DND-41 (cell line): ENCODE measurements around the gene CTNNA3.

ENCODE experiments used
- ATAC-seq: fragments of 200-7000 bp; cut with Tn5 transposase; 3 replicates; pipeline ENCODE4 v1.9.1; 2021; ENCODE audit warnings: low read depth; ENCODE audit not compliant: insufficient read depth
- DNase-seq: peaks from one replicate; pipeline ENCODE4 v3.0.0-alpha.2; 2020
- H2AFZ ChIP-seq: 2 replicates; pipeline ENCODE4 v1.6.0; 2012; ENCODE audit warnings: low read depth, low read length
- H3K27ac ChIP-seq: 2 replicates; pipeline ENCODE4 v1.5.1; 2012; ENCODE audit warnings: low read length, inconsistent platforms
- H3K27me3 ChIP-seq: fragments of 200-600 bp; sonication (generic); 2 replicates; pipeline ENCODE4 v1.6.0; 2012; ENCODE audit warnings: low read length, mild to moderate bottlenecking, inconsistent platforms; ENCODE audit not compliant: insufficient read depth, poor library complexity
- H3K36me3 ChIP-seq: 2 replicates; pipeline ENCODE4 v1.5.1; 2012; ENCODE audit warnings: low read length, inconsistent platforms; ENCODE audit not compliant: insufficient read depth
- H3K4me1 ChIP-seq: 2 replicates; pipeline ENCODE4 v1.5.1; 2012; ENCODE audit warnings: mild to moderate bottlenecking, low read length; ENCODE audit not compliant: insufficient read depth
- H3K4me2 ChIP-seq: 2 replicates; pipeline ENCODE4 v1.6.0; 2012; ENCODE audit warnings: mild to moderate bottlenecking, moderate library complexity, low read length, inconsistent platforms; ENCODE audit not compliant: insufficient read depth
- H3K4me3 ChIP-seq, 2 experiments: fragments of 200-600 bp in 1 of 2; shearing (Covaris generic) in 1 of 2; 2 replicates each; pipeline ENCODE4 v1.5.1; 2012 to 2016; ENCODE audit warnings: inconsistent platforms in 2 of 2, low read length in 2 of 2, mild to moderate bottlenecking in 2 of 2, low read depth in 1 of 2, moderate library complexity in 1 of 2
- H3K79me2 ChIP-seq: 2 replicates; pipeline ENCODE4 v1.6.0; 2012; ENCODE audit warnings: low read length, inconsistent platforms; ENCODE audit not compliant: insufficient read depth
- H3K9ac ChIP-seq: 2 replicates; pipeline ENCODE4 v1.6.0; 2012; ENCODE audit warnings: low read depth, mild to moderate bottlenecking, inconsistent platforms, low read length, moderate library complexity
- H3K9me3 ChIP-seq: 2 replicates; pipeline ENCODE4 v1.5.1; 2012; ENCODE audit warnings: low read length, moderate library complexity, mild to moderate bottlenecking, inconsistent platforms; ENCODE audit not compliant: insufficient read depth, severe bottlenecking
- H4K20me1 ChIP-seq: 2 replicates; pipeline ENCODE4 v1.6.0; 2012; ENCODE audit warnings: low read length; ENCODE audit not compliant: insufficient read depth
- CTCF ChIP-seq: IDR thresholded peaks from 2 replicates; pipeline ENCODE4 v1.5.1; 2012; ENCODE audit warnings: borderline replicate concordance, low read length, moderate library complexity, mild to moderate bottlenecking; ENCODE audit not compliant: poor library complexity, severe bottlenecking; ENCODE audit errors: extremely low read depth
- EZH2 ChIP-seq: IDR thresholded peaks from 3 replicates; pipeline ENCODE4 v1.6.1; 2012; ENCODE audit warnings: borderline replicate concordance, low read depth, mild to moderate bottlenecking, moderate library complexity, low read length, inconsistent platforms; ENCODE audit not compliant: severe bottlenecking

CTNNA3 gene

DNA sequence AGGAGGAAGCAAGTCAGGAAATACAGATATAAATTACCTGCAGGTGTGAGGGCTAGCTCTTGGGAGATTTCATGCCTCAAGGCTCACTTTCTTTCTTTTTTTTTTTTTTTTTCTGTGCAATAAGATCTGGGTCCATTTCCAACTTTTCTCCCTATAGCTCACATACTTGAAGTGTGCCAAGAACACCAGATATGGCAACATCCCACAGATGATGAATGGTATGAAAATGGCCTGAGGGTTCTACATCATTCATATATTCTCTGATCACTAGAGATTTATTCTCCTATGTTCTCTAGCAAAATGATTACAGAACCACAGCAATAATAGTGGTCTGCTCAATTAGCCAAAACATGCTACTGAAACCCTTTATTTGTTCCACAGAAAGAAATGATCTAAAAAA is 653.0 kb downstream of the CTNNA3 start:
- Histone ChIP-seq H3K4me3 (no peak overlapping the region), H4K20me1 (no peaks in the 10 kb centered on the region), H3K27me3 (no peaks in the 10 kb centered on the region), H3K9ac (no peak overlapping the region), H3K27ac (no peak overlapping the region), H3K4me1 (no peaks in the 10 kb centered on the region), H3K36me3 (no peaks in the 10 kb centered on the region), H3K9me3 (no peaks in the 10 kb centered on the region), H3K79me2 (no peaks in the 10 kb centered on the region), H2AFZ (no peak overlapping the region), H3K4me2 (no peak overlapping the region)
- no peak for TF ChIP-seq EZH2
- no peak for TF ChIP-seq CTCF
- DNase-seq (no peak), ATAC-seq (no peak)

GRCh38 chr10:67036808-67037207 is 659.2 kb downstream of the CTNNA3 start:
- Histone ChIP-seq H3K79me2 (no peaks in the 10 kb centered on the region), H3K27ac (no peak overlapping the region), H3K4me1 (no peaks in the 10 kb centered on the region), H3K4me3 (no peak overlapping the region), H4K20me1 (no peaks in the 10 kb centered on the region), H2AFZ (no peak overlapping the region), H3K4me2 (no peak overlapping the region), H3K9me3 (no peaks in the 10 kb centered on the region), H3K36me3 (no peaks in the 10 kb centered on the region), H3K27me3 (no peaks in the 10 kb centered on the region), H3K9ac (no peak overlapping the region)
- TF ChIP-seq EZH2 (no peak), CTCF (no peak)
- ATAC-seq (no peak), DNase-seq (no peak)

DNA sequence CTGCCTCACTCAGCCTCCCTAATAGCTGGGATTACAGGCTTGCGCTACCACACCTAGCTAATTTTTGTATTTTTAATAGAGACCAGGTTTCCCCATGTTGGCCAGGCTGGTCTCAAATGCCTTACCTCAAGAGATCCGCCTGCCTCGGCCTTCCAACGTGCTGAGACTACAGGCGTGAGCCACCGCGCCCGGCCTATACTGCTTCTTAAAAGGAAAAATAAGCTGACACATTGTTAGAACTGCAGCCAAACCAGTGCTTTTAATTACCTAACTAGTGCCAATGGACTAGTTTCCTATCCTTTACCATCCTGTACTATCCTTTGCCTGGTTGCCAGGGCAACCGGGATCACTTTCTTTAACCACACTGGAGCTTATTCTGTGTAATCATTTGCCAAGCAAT is 662.1 kb downstream of the CTNNA3 start:
- Histone ChIP-seq H3K4me2 (no peak overlapping the region), H3K9ac (no peak overlapping the region), H2AFZ (no peak overlapping the region), H3K4me1 (no peaks in the 10 kb centered on the region), H3K27ac (no peak overlapping the region), H3K9me3 (no peaks in the 10 kb centered on the region), H3K4me3 (no peak overlapping the region), H3K79me2 (no peaks in the 10 kb centered on the region), H3K36me3 (no peaks in the 10 kb centered on the region), H4K20me1 (no peaks in the 10 kb centered on the region), H3K27me3 (no peaks in the 10 kb centered on the region)
- ATAC-seq (no peak), DNase-seq (no peak)
- no peak for TF ChIP-seq EZH2

DNA sequence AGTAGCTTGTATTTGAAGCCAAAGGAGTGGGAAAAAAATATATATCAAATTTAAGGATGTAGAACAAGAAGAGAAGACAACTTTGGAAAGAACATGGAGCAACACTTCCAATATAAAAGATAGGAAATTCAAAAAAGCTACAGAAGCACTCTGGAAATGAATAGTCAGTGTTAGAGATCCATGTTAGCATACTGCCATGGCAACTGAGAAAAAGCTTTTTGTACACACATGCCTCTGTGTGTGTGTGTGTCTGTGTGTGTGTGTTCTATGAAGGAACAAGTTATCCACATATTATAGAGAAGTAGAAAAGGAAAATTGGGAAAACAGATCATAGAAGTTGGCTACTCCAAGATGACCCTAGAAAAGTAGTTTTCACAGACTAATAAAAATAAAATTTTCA is 673.9 kb downstream of the CTNNA3 start:
- H3K27me3 ChIP-seq = no peaks in the 10 kb centered on the region
- no peak overlapping the region for H3K4me3 ChIP-seq
- no peak overlapping the region for H2AFZ ChIP-seq
- no peak for TF ChIP-seq EZH2
- no peak for TF ChIP-seq CTCF
- no peaks in the 10 kb centered on the region for H3K79me2 ChIP-seq
- no peaks in the 10 kb centered on the region for H3K36me3 ChIP-seq
- no peaks in the 10 kb centered on the region for H3K9me3 ChIP-seq
- no peaks in the 10 kb centered on the region for H3K4me1 ChIP-seq
- ATAC-seq (no peak), DNase-seq (no peak)
- no peak overlapping the region for H3K27ac ChIP-seq
- H3K9ac ChIP-seq = no peak overlapping the region
- H4K20me1 ChIP-seq = no peaks in the 10 kb centered on the region
- H3K4me2 ChIP-seq = no peak overlapping the region
